ENCODE data around the gene MSH6. TPM values are rescaled to one million over a fixed set of nuclear protein-coding genes. Genes with fewer than 3 reads are reported as not detected.

Gene MSH6
- total and polyA plus RNA-seq, 2 of the 8 experiments (the other 6 are each of a cell fraction or from before 2014, with no cell fraction given) = 45.8 to 301 TPM

- Histone ChIP-seq H2BK5ac (ENCODE audit: low read depth, low read length) (no peak overlapping the region), H3K79me2 (ENCODE audit: control insufficient read depth in 1 of 2, insufficient read depth in 2 of 2, low read length in 2 of 2) (no peaks in the 10 kb centered on the region), H3K23ac (ENCODE audit: insufficient read length) (no peak overlapping the region), H2AFZ (ENCODE audit: low read length) (no peak overlapping the region), H2AK5ac (ENCODE audit: low read depth, low read length) (no peak overlapping the region), H3K4ac (replicated peaks; ENCODE audit: insufficient read length, low read depth, low read length) (no peak overlapping the region), H2BK120ac (replicated peaks; ENCODE audit: low read depth, low read length) (no peak overlapping the region), H3K36me3 (ENCODE audit: control insufficient read depth in 2 of 4, insufficient read depth in 4 of 4, low read length in 3 of 4) (no peaks in the 10 kb centered on the region), H4K5ac (ENCODE audit: insufficient read length, low read depth, low read length) (no peak overlapping the region), H3K23me2 (ENCODE audit: low read depth, low read length) (no peaks in the 10 kb centered on the region), H4K91ac (replicated peaks; ENCODE audit: insufficient read length, low read length) (no peak overlapping the region), H2BK20ac (ENCODE audit: low read length) (no peak overlapping the region), H3K27ac (ENCODE audit: low read depth, low read length) (no peak overlapping the region), H3K4me2 (ENCODE audit: insufficient read depth in 1 of 2, low read depth in 2 of 2, low read length in 2 of 2) (no peak overlapping the region), H3K56ac (replicated peaks; ENCODE audit: insufficient read length, low read depth, low read length) (no peak overlapping the region), H4K8ac (ENCODE audit: extremely low read depth, insufficient read depth, low read length) (no peak overlapping the region), H3K9ac (replicated peaks in 1 of 4; ENCODE audit: extremely low read depth in 1 of 4, low read depth in 3 of 4, low read length in 3 of 4) (no peak overlapping the region), H3K4me3 (ENCODE audit: extremely low read depth in 1 of 4, insufficient read depth in 2 of 4, low read depth in 3 of 4, low read length in 4 of 4) (no peak overlapping the region), H4K20me1 (replicated peaks in 1 of 2; ENCODE audit: control insufficient read depth in 1 of 2, insufficient read depth in 2 of 2, low read length in 2 of 2) (no peaks in the 10 kb centered on the region), H3K14ac (ENCODE audit: insufficient read length) (no peak overlapping the region), H3K18ac (ENCODE audit: extremely low read depth, low read length) (no peak overlapping the region), H2BK12ac (ENCODE audit: low read depth, low read length) (0 out of 2 replicates have a peak overlapping the region, but pooled peaks have one; percentile 6), H2BK15ac (ENCODE audit: low read length) (no peak overlapping the region), H3K9me3 (ENCODE audit: insufficient read depth in 2 of 2, low read depth in 1 of 2, low read length in 1 of 2) (0 out of 4 replicates have a peak, but pooled peaks cover 0 to 4% of the 10 kb centered on the region in 2 experiments), H3K79me1 (ENCODE audit: low read depth, low read length) (no peaks in the 10 kb centered on the region), H3K27me3 (replicated peaks in 1 of 4; ENCODE audit: control insufficient read depth in 3 of 4, extremely low read depth in 1 of 4, insufficient read depth in 3 of 4, low read length in 3 of 4) (no peaks in the 10 kb centered on the region), H3K4me1 (replicated peaks in 1 of 4; ENCODE audit: control insufficient read depth in 3 of 4, insufficient read depth in 4 of 4, low read length in 3 of 4) (0 out of 7 replicates have a peak, but pooled peaks cover 0 to under 1% (median 0%) of the 10 kb centered on the region in 4 experiments)
- no peak for TF ChIP-seq BACH1 (IDR thresholded peaks at IDR 0.05; ENCODE audit: low read length)
- TF ChIP-seq YY1 (IDR thresholded peaks at IDR 0.05; ENCODE audit: low read depth, low read length) = no peak
- TF ChIP-seq ASH2L (IDR thresholded peaks at IDR 0.05; ENCODE audit: low read length) = no peak
- no peak for TF ChIP-seq TAF7 (optimal IDR thresholded peaks at IDR 0.05; ENCODE audit: borderline replicate concordance, low read depth, low read length)
- TF ChIP-seq CHD1 (IDR thresholded peaks at IDR 0.05; ENCODE audit: low read depth, low read length) = no peak
- TF ChIP-seq POU5F1 (IDR thresholded peaks at IDR 0.05; ENCODE audit: low read depth, low read length) = no peak
- TF ChIP-seq KDM4A (IDR thresholded peaks at IDR 0.05; ENCODE audit: low read depth, low read length, severe bottlenecking) = no peak
- no peak for TF ChIP-seq TBP (IDR thresholded peaks at IDR 0.05; ENCODE audit: low read depth, low read length)
- no peak for TF ChIP-seq KDM1A (IDR thresholded peaks at IDR 0.05; ENCODE audit: borderline replicate concordance, low read length)
- no peak for TF ChIP-seq SUZ12 (IDR thresholded peaks at IDR 0.05; ENCODE audit: low read length)
- no peak for DNase-seq (ENCODE audit: low read depth in 1 of 2, low spot score in 2 of 2)
- no peak for FAIRE-seq
- CTCF ChIA-PET (ENCODE audit: partially characterized antibody) = interaction anchor here (0.6 to 4.6 kb wide), 8 partner anchors 50 to 381 kb away, joined by 3 to 30 read pairs (median 4); no protein-coding TSS in a partner anchor
- 94% methylated on average over 9 of the region's 9 CpGs; no CpG with 5 or more reads in 1 of the 2 experiments for WGBS, 2 experiments (ENCODE audit: extremely low coverage in 1 of 2, insufficient coverage in 1 of 2, insufficient read length in 1 of 2, insufficient replicate concordance in 2 of 2, low coverage in 1 of 2, low lambda C conversion rate in 2 of 2, missing lambda C conversion rate in 1 of 2)
- POLR2A ChIA-PET (ENCODE audit: partially characterized antibody) = no interaction called here
Observed at GRCh38 chr2:47769318-47769717, 13.6 kb upstream of the MSH6 start.

Measured in H1 (cell line).